Measurements from ENCODE around the gene TAOK2. TPM values are rescaled to one million over a fixed set of nuclear protein-coding genes. Genes with fewer than 3 reads are reported as not detected.
A peak's percentile ranks its signal among the peaks of the same experiment; 100 is the strongest.

The TAOK2 gene
- total and polyA plus RNA-seq, 2 of the 13 experiments (the other 11 are each of a cell fraction or from before 2014, with no cell fraction given): 17.4 to 43.2 TPM

DNA sequence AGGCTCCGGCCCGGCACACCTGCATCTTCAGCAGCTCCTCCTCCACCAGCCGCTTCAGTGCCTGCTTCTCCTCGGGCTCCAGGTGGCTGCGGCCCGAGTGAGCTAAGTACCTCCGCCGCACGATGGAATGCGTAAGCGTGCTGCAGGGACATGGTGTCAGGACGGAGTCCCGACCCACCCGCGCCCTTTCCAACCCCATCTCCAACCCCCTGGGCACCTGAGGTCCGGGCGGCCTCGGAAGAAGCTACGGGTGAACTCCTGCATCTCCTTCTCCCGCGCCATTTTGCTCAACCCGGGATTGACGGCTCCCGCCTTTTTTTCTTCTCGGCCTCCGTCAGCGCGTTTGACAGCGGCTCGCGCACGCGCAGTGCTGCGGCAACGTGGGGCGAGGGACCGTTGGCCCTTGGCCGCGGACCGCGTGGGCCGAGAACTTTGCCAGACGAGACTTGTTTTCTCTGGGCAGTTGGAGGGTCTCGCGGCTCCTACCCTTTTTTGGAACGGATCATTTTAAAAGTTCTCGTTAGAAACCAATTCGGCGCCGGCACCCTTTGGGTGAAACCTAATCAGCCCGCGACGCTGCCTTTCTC lies 21.7 kb downstream of the TAOK2 start, which contains the start of gene HIRIP3 (continued):
- TF ChIP-seq AHR (CRISPR knock-in tag; IDR thresholded peaks at IDR 0.05) (no peak), ZNF205 (CRISPR knock-in tag; IDR thresholded peaks at IDR 0.05) (no peak), NKX3-1 (CRISPR knock-in tag; IDR thresholded peaks at IDR 0.05) (peak; percentile 97), ZNF687 (CRISPR knock-in tag; IDR thresholded peaks at IDR 0.05) (peak; percentile 99), ZBTB43 (CRISPR knock-in tag; conservative IDR thresholded peaks at IDR 0.05) (0 out of 2 replicates have a peak, but pooled peaks have one; percentile 38), ZKSCAN5 (CRISPR knock-in tag; IDR thresholded peaks at IDR 0.05) (0 out of 2 replicates have a peak, but pooled peaks have one; percentile 46), AFF4 (CRISPR knock-in tag; IDR thresholded peaks at IDR 0.05) (peak; percentile 55; the same call in 1 of the 2 replicates), ZNF530 (CRISPR knock-in tag; IDR thresholded peaks at IDR 0.05; ENCODE audit: low read depth) (0 out of 2 replicates have a peak, but pooled peaks have one; percentile 64), SRSF4 (IDR thresholded peaks at IDR 0.05; ENCODE audit: low read depth, low read length, poor library complexity, severe bottlenecking) (no peak), E2F1 (CRISPR knock-in tag; IDR thresholded peaks at IDR 0.05) (peak; percentile 97), HOXD1 (CRISPR knock-in tag; IDR thresholded peaks at IDR 0.05) (peak; percentile 73; the same call in 1 of the 2 replicates), HIVEP1 (CRISPR knock-in tag; IDR thresholded peaks at IDR 0.05) (peak; percentile 83), ZNF33B (CRISPR knock-in tag; IDR thresholded peaks at IDR 0.05) (0 out of 2 replicates have a peak, but pooled peaks have one; percentile 23), ELK4 (CRISPR knock-in tag; IDR thresholded peaks at IDR 0.05; ENCODE audit: borderline replicate concordance) (0 out of 2 replicates have a peak, but pooled peaks have one; percentile 18)
- TF ChIP-seq, protein P1, sequence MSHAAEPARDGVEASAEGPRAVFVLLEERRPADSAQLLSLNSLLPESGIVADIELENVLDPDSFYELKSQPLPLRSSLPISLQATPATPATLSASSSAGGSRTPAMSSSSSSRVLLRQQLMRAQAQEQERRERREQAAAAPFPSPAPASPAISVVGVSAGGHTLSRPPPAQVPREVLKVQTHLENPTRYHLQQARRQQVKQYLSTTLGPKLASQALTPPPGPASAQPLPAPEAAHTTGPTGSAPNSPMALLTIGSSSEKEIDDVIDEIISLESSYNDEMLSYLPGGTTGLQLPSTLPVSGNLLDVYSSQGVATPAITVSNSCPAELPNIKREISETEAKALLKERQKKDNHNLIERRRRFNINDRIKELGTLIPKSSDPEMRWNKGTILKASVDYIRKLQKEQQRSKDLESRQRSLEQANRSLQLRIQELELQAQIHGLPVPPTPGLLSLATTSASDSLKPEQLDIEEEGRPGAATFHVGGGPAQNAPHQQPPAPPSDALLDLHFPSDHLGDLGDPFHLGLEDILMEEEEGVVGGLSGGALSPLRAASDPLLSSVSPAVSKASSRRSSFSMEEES (CRISPR knock-in tag; IDR thresholded peaks at IDR 0.05): no peak

Measured in HepG2 (cell line).